Panc1 (cell line): ENCODE results near the gene PRSS16. TPM values are rescaled to one million over a fixed set of nuclear protein-coding genes. Genes with fewer than 3 reads are reported as not detected.

Experiments used
- ATAC-seq: fragments of 200-7000 bp; cut with Tn5 transposase; 2 replicates; pipeline ENCODE4 v1.9.1; 2020; ENCODE audit warnings: mild to moderate bottlenecking, moderate library complexity
- BruUV-seq: library from RNA; stranded (reverse); fragments of 400-500 nt; replicated peaks from 2 replicates; lab custom pipeline; 2021; lab: Mats Ljungman, UMichigan
- CTCF ChIA-PET: fragments of 300-600 bp; sonication (Branson Sonifier 250); formaldehyde crosslinking; loops from one replicate; lab custom pipeline; 2022; ENCODE audit warnings: antibody characterized with exemption; lab: Charles Lee
- POLR2A ChIA-PET: fragments of 300-600 bp; sonication (Branson Sonifier 250); formaldehyde crosslinking; loops from one replicate; lab custom pipeline; 2022; ENCODE audit warnings: antibody characterized with exemption; lab: Charles Lee
- DNase-seq: peaks from one replicate; pipeline ENCODE4 v3.0.0-alpha.2; 2010; ENCODE audit warnings: low read depth, low spot score
- H3K27ac ChIP-seq: 2 replicates; pipeline ENCODE4 v1.5.1; 2011; ENCODE audit warnings: mild to moderate bottlenecking, low read length, inconsistent platforms
- H3K27me3 ChIP-seq: fragments of 200-500 bp; sonication (Bioruptor generic); 2 replicates; pipeline ENCODE4 v1.6.0; 2014; ENCODE audit warnings: low read length, inconsistent platforms; ENCODE audit not compliant: control insufficient read depth, insufficient read depth
- H3K36me3 ChIP-seq: fragments of 200-500 bp; sonication (Bioruptor generic); 2 replicates; pipeline ENCODE4 v1.5.1; 2014; ENCODE audit warnings: inconsistent platforms, mild to moderate bottlenecking, low read length, moderate library complexity; ENCODE audit not compliant: control insufficient read depth, insufficient read depth
- H3K4me1 ChIP-seq: 2 replicates; pipeline ENCODE4 v1.5.1; 2011; ENCODE audit warnings: inconsistent platforms, mild to moderate bottlenecking, low read length, moderate library complexity; ENCODE audit not compliant: control insufficient read depth, insufficient read depth
- H3K4me3 ChIP-seq, 2 experiments: 2 replicates each; pipeline ENCODE4 v1.5.1; 2011 to 2012; ENCODE audit warnings: low read depth in 2 of 2, low read length in 2 of 2, mild to moderate bottlenecking in 2 of 2, inconsistent platforms in 1 of 2, moderate library complexity in 1 of 2
- H3K9me3 ChIP-seq: fragments of 200-500 bp; sonication (Bioruptor generic); 2 replicates; pipeline ENCODE4 v1.5.1; 2014; ENCODE audit warnings: low read depth, mild to moderate bottlenecking, inconsistent platforms, low read length, moderate library complexity; ENCODE audit not compliant: control insufficient read depth, insufficient read depth
- CTCF ChIP-seq: fragments of 450-650 bp; IDR thresholded peaks from 2 replicates; pipeline ENCODE4 v1.5.1; 2017; ENCODE audit warnings: mild to moderate bottlenecking
- POLR2AphosphoS5 ChIP-seq: IDR thresholded peaks from 2 replicates; pipeline ENCODE4 v1.6.1; 2012; ENCODE audit warnings: mild to moderate bottlenecking, low read depth, low read length, moderate library complexity
- REST ChIP-seq, 2 experiments: IDR thresholded peaks; 2 replicates each; pipeline ENCODE4 v1.6.1; 2011 to 2012; ENCODE audit warnings: low read depth in 2 of 2, control low read depth in 1 of 2, low read length in 1 of 2, mild to moderate bottlenecking in 1 of 2, moderate library complexity in 1 of 2; ENCODE audit not compliant: insufficient read depth in 1 of 2
- SIN3A ChIP-seq: IDR thresholded peaks from 2 replicates; pipeline ENCODE4 v1.6.1; 2012; ENCODE audit warnings: low read depth, mild to moderate bottlenecking, low read length, moderate library complexity, borderline replicate concordance; ENCODE audit not compliant: insufficient read depth
- TCF7L2 ChIP-seq: IDR thresholded peaks from 2 replicates; pipeline ENCODE4 v1.6.1; 2011; ENCODE audit warnings: mild to moderate bottlenecking, low read depth, low read length, inconsistent platforms
- in situ Hi-C: cut with HindIII; loops from 2 replicates; pipeline ENCODE4 v1.10.0; 2016; ENCODE audit warnings: low sequenced_read_pairs, low pct_unique_long_range_greater_than_20kb
- intact Hi-C: fragments of 100-400 bp; cut with micrococcal nuclease; formaldehyde crosslinking; loops from one replicate; pipeline ENCODE4 v1.10.0; 2022; ENCODE audit not compliant: unreplicated experiment
- total RNA-seq: library from RNA; stranded (reverse); gene quantifications from one replicate; pipeline ENCODE4 v1.2.1, GENCODE V29; 2021; ENCODE audit not compliant: unreplicated experiment

Gene PRSS16
- total RNA-seq, 1 experiment from 2014 or later = 4.7 TPM

- no peaks in the 10 kb centered on the region for H3K4me1 ChIP-seq
- no peaks in the 10 kb centered on the region for H3K9me3 ChIP-seq
- TF ChIP-seq SIN3A (no peak), CTCF (no peak), REST (IDR thresholded peaks at IDR 0.05; ENCODE audit: insufficient read depth in 1 of 2, low read depth in 2 of 2, low read length in 1 of 2) (no peak), POLR2AphosphoS5 (no peak), TCF7L2 (no peak)
- H3K4me3 ChIP-seq = no peak overlapping the region
- in situ Hi-C loops = no loop called here
- no peaks in the 10 kb centered on the region for H3K27me3 ChIP-seq
- intact Hi-C loops = no loop called here
- DNase-seq (no peak), ATAC-seq (no peak)
- no TSS peak for BruUV-seq
- H3K27ac ChIP-seq = no peak overlapping the region
- ChIA-PET CTCF (no interaction called here), POLR2A (no interaction called here)
- no peaks in the 10 kb centered on the region for H3K36me3 ChIP-seq
These were observed 35.8 kb downstream of the PRSS16 start for GRCh38 chr6:27283279-27283678.

GRCh38 chr6:27286141-27286540 is 38.6 kb downstream of the PRSS16 start:
- intact Hi-C loops = no loop called here

More at GRCh38 chr6:27286141-27286540, 38.6 kb downstream of the PRSS16 start:
- CTCF ChIA-PET = no interaction called here
- Histone ChIP-seq H3K27ac (no peak overlapping the region), H3K27me3 (no peaks in the 10 kb centered on the region), H3K9me3 (no peaks in the 10 kb centered on the region), H3K36me3 (no peaks in the 10 kb centered on the region), H3K4me1 (peaks cover 12% of the 10 kb centered on the region), H3K4me3 (no peak overlapping the region)
- TF ChIP-seq POLR2AphosphoS5 (no peak), REST (IDR thresholded peaks at IDR 0.05; ENCODE audit: insufficient read depth in 1 of 2, low read depth in 2 of 2, low read length in 1 of 2) (no peak), CTCF (no peak), SIN3A (no peak), TCF7L2 (no peak)
- POLR2A ChIA-PET = no interaction called here
- BruUV-seq = no TSS peak
- no peak for ATAC-seq
- DNase-seq = peak; percentile 75
- in situ Hi-C loops = no loop called here
